ENCODE data around the gene ARID1B.

Gene ARID1B

DNA sequence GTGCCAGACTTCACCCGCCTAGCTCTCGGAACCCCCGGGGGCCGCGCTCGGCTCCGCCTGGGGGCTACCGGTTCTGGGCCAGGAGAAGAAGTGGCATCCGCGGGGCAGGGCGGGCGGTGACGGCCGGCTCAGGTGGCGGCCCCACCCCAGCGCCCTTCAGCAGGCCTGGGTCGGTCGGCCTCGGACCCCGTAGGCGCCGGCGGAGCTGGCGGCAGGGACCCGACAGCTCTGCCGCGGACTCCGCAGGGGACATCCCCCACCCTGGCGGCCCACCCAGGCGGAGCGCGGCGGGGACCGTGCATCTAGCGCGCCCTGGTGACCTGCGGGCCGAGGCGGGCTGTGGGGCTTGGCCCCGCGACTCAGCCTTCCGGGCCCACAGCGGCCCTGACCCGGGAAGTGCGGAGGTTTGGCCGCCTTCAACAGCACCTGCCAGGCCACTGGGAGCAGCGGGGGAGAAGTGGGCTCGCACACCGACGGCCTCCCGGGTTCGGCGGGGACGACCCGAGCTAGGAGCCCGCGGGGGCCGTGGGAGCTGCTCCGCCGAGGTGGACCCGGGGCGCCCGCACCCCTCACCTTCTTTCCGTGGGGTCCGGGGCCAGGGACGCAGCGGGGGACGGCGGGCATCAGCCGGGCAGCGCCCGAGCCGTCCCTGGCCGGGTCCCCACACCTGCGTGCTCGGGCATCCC lies 459.0 kb downstream of the ARID1B start:
- no peak for DNase-seq

DNA sequence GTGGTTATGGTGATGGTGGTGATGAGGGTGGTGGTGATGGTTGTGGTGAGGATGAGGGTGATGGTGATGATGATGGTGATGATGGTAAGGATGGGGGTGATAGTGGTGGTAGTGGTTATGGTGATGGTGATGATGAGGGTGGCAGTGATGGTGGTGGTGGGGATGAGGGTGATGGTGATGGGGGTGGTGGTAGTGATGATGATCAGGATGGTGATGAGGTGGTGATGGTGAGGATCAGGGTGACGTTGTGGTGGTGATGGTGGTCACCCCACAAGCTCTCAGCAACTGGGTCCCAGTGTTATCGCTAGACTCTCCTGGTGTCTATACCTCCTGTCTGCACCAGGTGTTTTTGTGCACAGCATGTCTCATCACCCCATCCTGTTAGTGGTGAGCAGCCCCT lies 461.2 kb downstream of the ARID1B start:
- DNase-seq, result no peak

DNA sequence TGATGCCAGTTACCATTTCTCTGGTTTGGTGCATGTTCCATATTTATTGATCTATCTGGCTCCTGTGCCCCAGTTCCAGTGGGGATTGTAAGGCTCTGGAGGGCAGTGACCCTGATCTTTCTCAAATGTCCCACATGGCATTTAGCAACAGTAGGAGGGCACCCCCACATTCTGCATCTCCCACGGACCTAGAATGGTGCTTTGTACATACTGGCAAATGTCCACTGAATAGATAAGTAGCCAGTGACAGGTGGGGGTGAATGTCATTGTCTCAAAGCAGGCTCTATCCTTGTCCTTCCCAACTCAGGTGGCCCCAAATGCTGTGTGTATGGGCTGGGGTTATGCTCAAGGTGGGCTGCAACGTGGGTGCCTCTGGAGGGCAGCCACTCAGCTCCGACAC lies 462.0 kb downstream of the ARID1B start:
- no peak for DNase-seq

DNA sequence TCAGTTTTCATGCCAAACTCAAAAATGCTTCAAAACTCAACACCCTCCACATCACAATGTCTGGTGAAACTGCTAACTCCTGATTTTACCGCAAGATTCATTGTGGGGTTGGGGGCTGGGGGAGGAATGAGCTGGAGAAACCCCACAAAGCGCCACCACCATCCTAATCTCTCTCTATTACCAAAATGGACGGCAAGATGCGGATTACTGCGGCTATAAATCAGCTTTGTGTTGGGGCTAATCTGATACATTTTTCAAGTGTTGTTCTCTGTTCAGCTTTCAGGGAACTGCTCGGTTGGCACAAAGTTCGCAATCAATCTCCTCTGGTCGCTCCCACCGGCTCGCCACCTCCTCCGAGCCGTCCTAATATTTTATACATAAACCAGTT lies 462.5 kb downstream of the ARID1B start:
- DNase-seq, result no peak

DNA sequence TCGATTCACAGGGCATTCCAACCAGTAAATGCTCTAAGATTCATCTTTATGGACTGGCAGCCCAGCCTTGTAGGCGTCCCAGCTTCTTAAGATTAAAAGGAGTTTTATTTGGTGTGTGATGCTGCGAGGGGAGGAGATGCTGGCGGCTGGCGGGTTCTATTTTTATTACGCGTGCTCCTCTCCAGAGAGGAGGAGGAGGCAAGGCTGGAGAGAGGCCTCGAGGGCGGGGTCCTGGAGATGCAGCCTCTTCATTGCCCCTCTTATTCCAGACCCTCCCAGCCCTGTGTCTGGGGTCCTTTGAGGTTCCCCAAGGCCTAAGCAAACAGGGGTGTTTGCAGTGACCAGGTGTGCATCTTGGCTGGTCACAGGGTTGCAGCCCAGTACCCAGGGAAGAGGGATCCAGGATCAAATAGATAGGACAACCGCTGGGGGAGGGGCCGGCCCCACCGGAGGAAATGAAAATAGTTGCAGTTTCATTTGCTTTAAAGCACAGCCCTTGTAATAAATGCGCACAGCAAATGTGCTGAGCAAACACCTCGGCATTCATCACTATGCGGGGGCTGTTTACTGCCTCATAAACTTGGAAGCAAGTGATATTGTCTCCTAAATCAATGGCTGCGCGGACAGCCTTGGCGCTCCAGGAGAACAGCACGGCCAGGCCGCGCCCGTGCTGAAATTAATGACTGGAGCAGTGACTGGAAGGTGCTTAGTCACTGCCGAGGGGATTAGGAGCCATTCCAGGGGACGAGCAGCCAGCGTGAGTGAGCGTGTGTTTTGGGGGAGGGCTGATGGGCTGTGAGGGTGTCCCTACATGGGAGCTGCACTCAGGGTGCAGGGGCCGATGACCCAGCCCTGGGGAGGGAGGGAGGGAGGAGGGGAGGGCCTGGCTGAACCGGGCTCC lies 463.1 kb downstream of the ARID1B start:
- no peak for DNase-seq

DNA sequence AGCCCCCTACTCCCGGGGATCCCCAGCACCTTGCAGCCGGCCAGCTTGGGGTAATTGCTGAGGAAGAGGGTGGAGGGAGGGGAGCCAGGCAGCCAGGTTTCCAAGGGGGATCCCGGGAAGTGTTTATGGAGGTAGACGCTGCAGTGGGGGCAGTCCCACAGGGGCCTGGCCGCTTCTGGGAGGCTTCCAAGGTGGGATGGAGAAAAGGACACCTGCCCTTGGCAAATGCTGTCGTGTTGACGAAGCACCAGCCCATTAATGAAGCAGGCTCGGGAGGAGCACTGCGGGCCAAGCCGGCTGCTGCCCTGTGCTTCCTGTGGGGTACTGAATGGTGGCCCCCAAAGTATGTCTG lies 463.8 kb downstream of the ARID1B start:
- no peak for DNase-seq

DNA sequence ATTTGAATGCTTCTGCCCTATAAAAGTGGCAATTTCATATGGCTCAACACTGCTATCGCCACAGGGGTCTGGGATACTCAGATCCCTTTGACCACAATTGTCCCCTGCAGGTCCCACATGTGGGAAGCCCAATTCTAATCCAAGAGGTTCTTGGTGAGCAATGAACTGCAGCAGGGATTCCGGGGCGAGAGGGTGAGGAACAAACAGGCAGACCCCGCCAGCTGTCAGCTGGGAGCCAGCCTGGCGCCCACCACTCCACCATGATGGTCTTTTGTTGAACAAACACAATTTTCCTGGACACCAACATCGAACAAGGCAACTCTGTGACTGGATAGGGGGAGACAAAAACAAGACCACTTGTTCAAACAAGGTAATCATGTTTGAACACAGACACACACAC lies 465.6 kb downstream of the ARID1B start:
- DNase-seq, result no peak

DNA sequence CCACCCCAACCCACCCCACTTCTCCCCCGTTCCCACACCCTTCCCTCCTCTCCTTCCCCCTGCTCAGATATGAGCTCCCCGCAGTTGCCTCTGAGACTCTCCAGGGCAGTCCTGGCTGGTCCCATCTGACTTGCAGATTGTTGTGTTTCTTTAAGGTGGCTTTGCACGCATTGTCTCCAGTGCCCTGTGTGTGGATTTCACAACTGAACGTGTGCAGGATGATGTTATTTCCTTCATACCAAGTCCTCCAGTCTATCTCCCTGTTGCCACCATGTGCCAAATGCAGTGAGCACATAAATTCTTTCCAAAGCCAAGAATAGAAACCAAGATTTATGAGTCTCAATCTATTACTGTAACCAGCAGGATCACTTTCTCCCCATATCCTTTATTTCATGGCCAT lies 467.0 kb downstream of the ARID1B start:
- no peak for DNase-seq

DNA sequence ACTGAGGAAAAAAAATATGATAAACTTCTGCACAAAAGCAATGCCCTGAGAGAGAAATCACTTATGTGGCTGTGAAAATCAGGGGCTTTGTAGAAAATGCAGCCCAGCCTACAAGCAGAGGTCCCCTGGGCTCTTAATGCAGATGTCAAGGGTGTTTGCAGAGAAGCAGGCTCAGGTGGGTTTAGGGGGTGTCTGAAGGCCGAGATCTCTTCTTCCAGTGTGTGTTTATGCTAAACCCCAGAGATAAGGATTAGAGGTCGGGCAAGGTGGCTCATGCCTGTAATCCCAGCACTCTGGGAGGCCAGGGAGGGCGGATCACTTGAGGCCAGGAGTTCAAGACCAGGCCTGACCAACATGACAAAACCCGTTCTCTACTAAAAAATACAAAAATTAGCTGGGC lies 467.6 kb downstream of the ARID1B start:
- DNase-seq, result no peak

DNA sequence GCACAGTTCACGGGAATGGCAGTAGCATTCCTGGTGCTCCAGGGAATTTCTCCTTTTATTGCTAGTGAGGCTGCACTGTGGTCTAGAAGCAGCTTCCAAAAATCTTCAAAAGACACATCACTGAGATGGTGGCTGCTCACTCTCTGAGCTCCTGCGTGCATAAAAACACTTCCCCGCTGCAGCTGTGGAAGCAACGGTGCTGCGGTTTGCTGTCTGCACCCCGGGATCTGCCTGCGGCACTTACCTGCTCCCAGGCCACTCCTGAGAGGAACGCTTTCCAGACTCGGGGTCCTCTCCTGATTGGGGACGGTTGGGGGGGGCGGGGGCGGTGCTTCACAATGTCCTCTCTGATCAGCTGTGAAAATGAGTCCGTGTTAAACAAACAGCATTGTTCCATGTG lies 468.3 kb downstream of the ARID1B start:
- DNase-seq, result no peak

DNA sequence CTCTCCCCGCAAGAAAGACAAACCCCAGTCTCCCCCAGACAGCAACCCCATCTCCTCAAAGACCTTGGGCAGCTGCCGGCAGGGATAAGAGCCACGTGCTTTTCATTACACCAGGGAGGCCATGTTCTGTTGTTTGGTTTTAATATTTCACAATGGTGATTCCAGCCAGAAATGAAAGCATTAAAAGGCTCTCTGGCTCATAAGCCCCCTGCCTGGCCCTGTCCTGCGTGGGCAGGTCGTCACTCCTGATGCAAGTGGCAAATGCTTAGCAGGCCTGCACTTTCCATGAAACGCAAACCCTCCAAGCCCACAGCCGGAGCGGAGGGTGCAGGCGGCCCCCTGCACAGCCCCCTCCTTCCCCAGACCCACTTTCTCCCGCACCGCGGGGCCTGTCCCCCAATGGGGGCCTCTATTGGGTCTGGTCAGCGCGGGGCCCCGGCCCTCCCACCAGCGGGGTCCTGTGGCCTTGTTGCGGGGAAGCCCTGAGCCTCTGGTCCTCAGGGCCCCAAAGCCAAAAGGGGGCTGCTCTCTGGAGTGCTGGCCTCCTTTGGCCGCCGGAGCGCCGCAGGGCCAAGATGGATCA lies 469.0 kb downstream of the ARID1B start:
- no peak for DNase-seq

DNA sequence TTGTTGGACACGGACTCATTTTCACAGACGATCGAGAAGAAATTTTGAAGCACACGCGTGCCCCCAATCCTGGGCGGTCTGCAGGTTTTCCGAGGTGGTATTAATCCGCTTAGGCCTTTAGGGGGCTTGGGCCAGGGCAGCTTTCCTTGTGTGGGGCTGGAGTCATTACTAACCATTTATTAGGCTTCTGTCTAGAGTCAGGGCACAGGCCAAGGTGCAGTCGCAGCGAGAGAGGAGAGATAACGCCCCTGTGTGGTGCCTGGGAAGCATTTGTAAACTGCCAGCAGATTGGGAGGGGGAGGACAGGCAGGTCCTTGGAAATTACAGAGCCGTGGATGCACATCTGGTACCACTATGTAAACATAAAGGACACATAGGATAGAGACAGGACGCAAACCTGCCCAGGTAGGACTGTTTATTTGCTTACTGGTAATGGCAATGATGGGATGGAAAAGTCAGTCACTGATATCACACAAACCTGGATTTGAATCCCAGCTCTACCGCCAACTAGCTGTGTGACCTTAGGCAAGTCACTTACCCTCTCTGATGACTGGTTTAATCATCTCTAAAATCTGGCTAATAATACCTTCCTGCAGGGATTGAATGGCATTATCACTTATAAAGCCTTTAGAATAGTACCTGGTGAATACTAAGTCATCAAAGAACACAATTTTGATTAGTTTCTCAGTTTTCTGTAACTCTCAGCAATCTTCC lies 469.8 kb downstream of the ARID1B start:
- no peak for DNase-seq

DNA sequence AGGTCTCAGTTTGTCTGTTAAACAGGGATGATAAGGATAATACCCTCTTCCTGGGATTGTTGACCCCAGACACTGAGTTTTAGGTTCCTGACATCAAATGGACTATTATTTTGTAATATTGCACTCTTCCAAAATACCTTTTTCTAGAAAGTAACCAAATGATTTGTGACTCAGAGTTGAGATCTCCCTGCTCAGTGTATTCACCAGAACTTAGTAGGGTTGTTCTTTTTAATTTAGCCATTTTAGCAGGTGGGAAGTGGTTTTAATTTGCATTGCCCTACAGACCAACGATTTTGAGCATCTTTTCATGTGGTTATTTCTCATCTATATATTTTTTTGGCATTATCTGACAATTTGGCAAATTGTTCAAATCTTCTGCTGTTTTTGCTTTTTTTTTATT lies 471.1 kb downstream of the ARID1B start:
- DNase-seq, result no peak

DNA sequence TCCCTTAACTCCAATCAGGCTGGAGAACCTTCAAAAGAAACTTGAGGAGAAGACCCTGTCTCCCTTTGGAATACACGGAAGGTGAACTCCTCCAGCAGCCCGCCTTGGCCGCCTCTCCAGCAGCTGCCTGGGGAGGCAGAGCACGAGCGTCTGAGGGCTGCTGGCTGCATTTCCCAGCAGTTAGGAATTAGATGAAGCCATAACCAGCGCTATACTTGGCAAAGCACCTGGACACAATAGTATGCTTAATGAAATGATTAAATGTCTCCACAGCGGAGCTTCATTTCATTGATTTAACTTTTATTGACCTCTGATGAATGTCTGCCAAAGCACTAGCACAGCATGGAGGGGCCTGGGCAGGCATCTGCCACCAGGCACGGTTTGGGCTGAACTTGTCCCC lies 472.6 kb downstream of the ARID1B start:
- DNase-seq, result no peak

DNA sequence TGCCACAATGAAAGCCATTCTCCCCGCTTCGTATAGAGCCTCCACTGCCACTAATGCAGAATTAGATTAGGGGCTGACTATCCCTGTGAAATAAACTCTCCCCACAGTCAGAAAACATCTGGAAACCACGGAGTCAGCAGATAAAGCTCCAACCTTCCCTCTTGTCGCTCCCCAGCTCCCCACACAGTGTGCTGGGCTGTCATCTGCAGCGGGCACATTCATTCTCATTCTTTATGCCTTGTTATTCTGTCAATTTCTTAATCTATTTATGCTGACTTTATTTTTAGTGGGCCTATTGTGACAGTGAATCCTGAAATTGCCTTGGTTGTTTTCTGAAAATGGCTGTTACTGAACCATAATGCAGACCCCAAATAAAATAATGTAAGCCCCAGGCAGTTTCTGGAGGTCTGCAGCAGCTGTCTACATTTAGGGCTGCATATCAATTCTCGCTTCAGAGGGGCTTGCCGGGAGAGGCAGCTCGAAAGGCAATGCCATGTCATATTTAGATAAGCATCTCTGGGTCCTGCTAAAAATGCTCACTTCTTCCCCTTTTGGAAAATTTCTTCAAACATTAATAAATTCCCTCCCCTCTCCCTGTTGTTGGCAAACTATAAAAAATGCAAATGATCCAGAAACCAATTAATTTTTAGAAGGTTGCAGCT lies 474.5 kb downstream of the ARID1B start:
- no peak for DNase-seq

DNA sequence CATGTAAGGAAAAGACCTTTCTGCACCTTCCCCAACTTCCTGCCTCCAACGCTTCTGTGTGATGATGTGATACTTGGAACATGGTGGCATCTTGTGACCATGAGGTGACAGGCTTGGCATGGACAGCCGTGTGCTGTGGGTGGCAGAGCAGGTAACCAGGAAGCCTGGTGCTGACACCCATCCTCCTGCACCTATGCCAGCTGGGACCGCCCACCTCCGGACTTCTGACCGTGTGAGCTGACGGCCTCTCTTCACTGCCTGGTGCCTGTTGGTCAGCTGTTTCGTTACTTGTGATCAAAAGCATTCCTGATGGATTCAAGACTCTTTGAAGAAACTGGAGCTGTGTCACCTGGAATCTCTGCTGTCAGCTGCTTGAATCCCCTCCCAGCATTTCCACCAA lies 475.8 kb downstream of the ARID1B start:
- DNase-seq, result no peak

DNA sequence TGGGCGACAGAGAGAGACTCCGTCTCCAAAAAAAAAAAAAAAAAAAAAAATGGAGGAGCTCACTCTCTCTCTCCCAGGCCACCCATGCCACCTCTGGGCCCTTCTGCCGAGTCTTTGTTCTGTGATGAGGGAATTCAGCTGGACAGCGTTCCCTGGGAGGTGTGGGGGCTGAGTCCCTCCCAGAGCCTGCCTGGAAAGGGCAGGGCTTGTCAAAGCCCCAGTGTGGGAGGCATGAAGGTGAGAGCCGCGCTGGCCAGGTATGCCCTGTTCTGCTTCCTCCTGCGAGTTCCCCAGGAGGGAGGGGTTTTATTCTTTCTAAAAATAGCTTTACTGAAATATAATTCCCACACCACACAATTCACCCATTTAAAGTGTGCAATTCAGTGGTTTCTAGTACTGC lies 476.5 kb downstream of the ARID1B start:
- DNase-seq, result no peak

DNA sequence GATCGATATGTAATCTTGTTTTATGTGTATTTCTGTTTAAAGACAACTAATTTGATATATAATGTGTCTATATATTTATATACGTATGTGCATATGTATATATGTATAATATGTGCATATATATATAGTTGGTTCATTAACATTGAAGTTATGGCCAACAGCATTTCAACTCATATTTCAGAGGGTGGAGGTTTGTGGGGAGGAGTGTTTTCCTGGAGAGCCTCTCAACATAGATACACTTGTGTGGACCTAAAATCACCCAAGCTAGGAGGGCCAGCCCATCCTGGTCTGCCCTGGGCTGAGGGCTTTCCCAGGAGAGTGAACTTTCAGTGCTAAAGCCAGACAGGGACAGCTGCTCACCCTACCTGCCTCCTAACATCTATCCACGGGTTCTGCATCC lies 477.4 kb downstream of the ARID1B start:
- DNase-seq, result no peak

DNA sequence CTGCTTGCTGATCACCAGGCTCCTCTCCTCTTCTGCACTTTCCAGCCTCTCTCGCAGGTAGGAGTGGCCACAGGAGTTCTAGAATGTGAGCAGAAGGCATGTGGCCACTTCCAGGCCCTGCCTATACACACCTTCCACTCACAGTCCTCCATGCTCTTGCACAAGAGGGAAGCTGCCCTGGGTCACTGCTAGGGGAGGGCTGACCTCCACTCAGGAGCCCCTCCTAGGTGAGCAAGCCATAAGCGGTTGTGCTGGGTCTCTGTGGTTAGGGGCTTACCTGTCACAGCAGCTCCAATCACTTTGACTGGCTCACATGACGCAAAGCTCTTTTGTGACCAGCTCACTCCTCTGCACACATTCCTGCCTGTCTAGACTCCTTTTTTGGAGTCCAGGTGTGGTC lies 477.9 kb downstream of the ARID1B start:
- DNase-seq, result no peak

DNA sequence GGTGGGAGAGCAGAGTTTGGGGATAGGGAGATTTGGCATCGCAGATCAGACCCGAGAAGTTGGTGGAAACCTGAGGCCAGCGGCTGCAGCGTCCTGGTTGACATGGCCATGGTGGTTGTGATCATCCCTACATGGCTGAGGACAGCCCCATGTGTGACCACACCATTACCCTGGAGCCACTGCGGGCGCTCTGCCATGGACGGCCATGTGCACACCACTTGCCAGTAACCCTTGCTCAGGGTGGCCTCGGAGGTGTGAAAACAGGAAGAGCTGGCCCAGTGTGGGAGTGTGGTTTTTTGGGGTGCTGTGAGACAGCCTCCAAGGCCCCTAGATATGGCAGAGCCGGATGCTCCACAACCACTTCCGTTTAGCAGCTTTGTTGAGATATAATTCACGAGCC lies 481.7 kb downstream of the ARID1B start:
- DNase-seq, result no peak

DNA sequence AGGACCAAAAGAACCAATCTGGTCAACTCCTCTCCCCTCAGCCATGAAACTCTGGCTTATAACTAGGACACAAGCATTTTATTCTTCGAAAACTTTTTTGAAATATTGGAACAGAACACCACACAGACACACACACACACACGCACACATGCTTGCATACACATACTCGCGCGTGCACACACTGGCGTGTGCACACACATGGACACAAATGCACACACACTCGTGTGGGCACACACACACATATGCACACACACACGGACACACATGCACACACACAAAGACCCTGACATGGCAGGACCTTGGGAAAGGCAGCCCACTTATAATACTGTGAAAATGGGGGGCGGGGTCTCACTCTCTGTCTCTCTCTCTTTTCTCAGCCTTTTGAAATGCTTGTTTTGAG lies 482.3 kb downstream of the ARID1B start:
- DNase-seq, result no peak
